Progenitor cell of endocrine pancreas (in vitro differentiated cells): ENCODE measurements around the gene STIM1. TPM values are rescaled to one million over a fixed set of nuclear protein-coding genes. Genes with fewer than 3 reads are reported as not detected.
"Not testable (repeated sequence)": the region's sequence is repeated elsewhere in the genome, so short reads cannot be mapped to it uniquely, and the experiment has no call there.

Experiments used
- DNase-seq: peaks from one replicate; pipeline ENCODE4 v3.0.0; 2021; ENCODE audit warnings: low spot score; ENCODE audit not compliant: unreplicated experiment
- H3K27ac Mint-ChIP-seq: 2 replicates; pipeline ENCODE4 v1.8.0; 2021; ENCODE audit warnings: mild to moderate bottlenecking, moderate library complexity, mixed read lengths
- H3K27me3 Mint-ChIP-seq: 2 replicates; pipeline ENCODE4 v1.8.0; 2021; ENCODE audit warnings: mixed read lengths
- H3K36me3 Mint-ChIP-seq: 2 replicates; pipeline ENCODE4 v1.8.0; 2022; ENCODE audit warnings: mixed read lengths; ENCODE audit not compliant: insufficient read depth
- H3K4me1 Mint-ChIP-seq: 2 replicates; pipeline ENCODE4 v1.8.0; 2021; ENCODE audit warnings: low read depth, mixed read lengths
- H3K4me3 Mint-ChIP-seq: 2 replicates; pipeline ENCODE4 v1.8.0; 2021; ENCODE audit warnings: low read depth, mild to moderate bottlenecking, moderate library complexity, mixed read lengths
- H3K9me3 Mint-ChIP-seq: 2 replicates; pipeline ENCODE4 v1.8.0; 2021; ENCODE audit warnings: low read depth, mixed read lengths
- CTCF ChIP-seq: fragments of 200-600 bp; sonication (generic); IDR thresholded peaks from one replicate; pipeline ENCODE4 v1.5.0; 2021; ENCODE audit warnings: antibody characterized with exemption, mild to moderate bottlenecking; ENCODE audit not compliant: unreplicated experiment
- total RNA-seq: library from RNA; stranded (reverse); gene quantifications from 2 replicates; pipeline ENCODE4 v1.2.1, GENCODE V29; 2021

STIM1 gene
- total RNA-seq, 1 donor from 2014 or later: 27.2 TPM

- no peaks in the 10 kb centered on the region for H3K27me3 Mint-ChIP-seq
- H3K9me3 Mint-ChIP-seq: no peaks in the 10 kb centered on the region
- no peaks in the 10 kb centered on the region for H3K36me3 Mint-ChIP-seq
- no peak for DNase-seq
- H3K4me3 Mint-ChIP-seq: no peak overlapping the region
- TF ChIP-seq CTCF: no peak
- no peak overlapping the region for H3K27ac Mint-ChIP-seq
- H3K4me1 Mint-ChIP-seq: no peaks in the 10 kb centered on the region
Measured at GRCh38 chr11:3894128-3894731, 38.8 kb downstream of the STIM1 start.

- no peaks in the 10 kb centered on the region for H3K36me3 Mint-ChIP-seq
- H3K27me3 Mint-ChIP-seq: no peaks in the 10 kb centered on the region
- no peaks in the 10 kb centered on the region for H3K4me1 Mint-ChIP-seq
- no peak for DNase-seq
- no peak overlapping the region for H3K4me3 Mint-ChIP-seq
- TF ChIP-seq CTCF: no peak
- H3K9me3 Mint-ChIP-seq: no peaks in the 10 kb centered on the region
- H3K27ac Mint-ChIP-seq: no peak overlapping the region
Measured at GRCh38 chr11:3896644-3897043, 41.2 kb downstream of the STIM1 start.

DNA sequence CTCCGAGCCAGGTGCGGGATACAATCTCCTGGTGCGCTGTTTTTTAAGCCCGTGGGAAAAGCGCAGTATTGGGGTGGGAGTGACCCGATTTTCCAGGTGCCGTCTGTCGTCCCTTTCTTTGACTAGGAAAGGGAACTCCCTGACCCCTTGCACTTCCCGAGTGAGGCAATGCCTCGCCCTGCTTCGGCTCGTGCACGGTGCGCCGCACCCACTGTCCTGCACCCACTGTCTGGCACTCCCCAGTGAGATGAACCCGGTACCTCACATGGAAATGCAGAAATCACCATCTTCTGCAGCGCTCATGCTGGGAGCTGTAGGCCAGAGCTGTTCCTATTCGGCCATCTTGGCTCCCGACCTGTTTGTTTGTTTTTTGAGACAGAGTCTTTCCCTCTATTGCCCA, 44.8 kb downstream of the STIM1 start:
- H3K27ac Mint-ChIP-seq, H3K27me3 Mint-ChIP-seq: not testable (repeated sequence)

DNA sequence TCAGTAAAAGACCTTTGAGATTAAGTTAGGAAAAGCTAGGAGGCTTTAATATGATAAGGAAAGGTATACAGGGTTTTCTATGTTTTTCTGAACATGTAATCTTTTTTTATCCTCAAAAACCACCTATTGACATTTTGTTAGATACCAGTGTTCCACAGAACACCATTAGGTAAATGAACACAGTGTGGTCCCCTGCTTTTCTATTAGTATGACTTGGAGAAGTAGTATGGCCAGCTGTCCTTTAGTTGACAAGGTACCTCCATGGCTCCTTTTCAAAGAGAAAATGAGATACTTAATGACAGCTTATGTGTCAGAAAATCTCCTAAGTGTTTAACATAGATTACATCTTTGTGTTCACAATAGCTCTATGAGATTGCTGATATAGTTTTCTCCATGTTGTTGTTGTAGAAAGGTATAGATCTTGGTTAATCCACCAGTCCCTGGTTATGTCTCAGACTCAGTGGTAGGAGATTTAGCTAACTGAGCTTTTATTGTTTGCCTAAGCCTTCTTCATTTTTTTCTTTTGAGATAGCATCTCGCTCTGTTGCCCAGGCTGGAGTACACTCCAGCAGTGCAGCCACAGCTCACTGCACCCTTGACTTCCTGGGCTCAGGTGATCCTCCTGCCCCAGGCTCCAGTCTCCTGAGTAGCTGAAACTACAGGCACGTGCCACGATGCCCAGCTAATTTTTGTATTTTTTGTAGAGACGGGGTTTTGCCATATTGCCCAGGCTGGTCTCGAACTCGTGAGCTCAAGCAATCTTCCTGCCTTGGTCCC, 46.0 kb downstream of the STIM1 start:
- Mint-ChIP-seq H3K27me3 (no peaks in the 10 kb centered on the region), H3K4me1 (peaks cover 17% of the 10 kb centered on the region), H3K27ac (no peak overlapping the region), H3K36me3 (no peaks in the 10 kb centered on the region), H3K9me3 (no peaks in the 10 kb centered on the region), H3K4me3 (no peak overlapping the region)
- TF ChIP-seq CTCF: no peak
- no peak for DNase-seq

More for the DNA sequence above, 44.8 kb downstream of the STIM1 start:
- not testable (repeated sequence) for H3K4me3 Mint-ChIP-seq, H3K9me3 Mint-ChIP-seq, DNase-seq, H3K36me3 Mint-ChIP-seq
- H3K4me1 Mint-ChIP-seq: peaks cover 11% of the 10 kb centered on the region

GRCh38 chr11:3902441-3902840, 47.0 kb downstream of the STIM1 start:
- no peak for TF ChIP-seq CTCF
- DNase-seq: no peak
- no peak overlapping the region for H3K4me3 Mint-ChIP-seq
- H3K36me3 Mint-ChIP-seq: no peaks in the 10 kb centered on the region
- H3K27me3 Mint-ChIP-seq: no peaks in the 10 kb centered on the region
- no peak overlapping the region for H3K27ac Mint-ChIP-seq
- H3K4me1 Mint-ChIP-seq: peaks cover 17% of the 10 kb centered on the region
- H3K9me3 Mint-ChIP-seq: no peaks in the 10 kb centered on the region
